Fibroblast of the aortic adventitia (primary cell): ENCODE measurements around the gene USH2A. TPM values are rescaled to one million over a fixed set of nuclear protein-coding genes. Genes with fewer than 3 reads are reported as not detected.

ENCODE experiments used
- DNase-seq: peaks from one replicate; pipeline ENCODE4 v3.0.0-alpha.2; 2010; ENCODE audit warnings: low read depth
- H3K4me3 ChIP-seq: 2 replicates; pipeline ENCODE4 v1.5.1; 2011; ENCODE audit warnings: low read depth, mild to moderate bottlenecking, control low read depth, low read length, moderate library complexity
- total RNA-seq: library from RNA; depleted of rRNA; stranded (reverse); fragments of >200 nt; gene quantifications from 2 replicates; pipeline ENCODE4 v1.2.3, GENCODE V29; 2012; ENCODE audit warnings: low replicate concordance
- TF ChIP-seq, protein P1 (sequence below): IDR thresholded peaks from 2 replicates; pipeline ENCODE4 v1.5.1; 2011; ENCODE audit warnings: mild to moderate bottlenecking, low read length, control low read depth, inconsistent platforms; ENCODE audit not compliant: insufficient read depth

The USH2A gene
- total RNA-seq, 1 donor, result under 0.01 TPM

DNA sequence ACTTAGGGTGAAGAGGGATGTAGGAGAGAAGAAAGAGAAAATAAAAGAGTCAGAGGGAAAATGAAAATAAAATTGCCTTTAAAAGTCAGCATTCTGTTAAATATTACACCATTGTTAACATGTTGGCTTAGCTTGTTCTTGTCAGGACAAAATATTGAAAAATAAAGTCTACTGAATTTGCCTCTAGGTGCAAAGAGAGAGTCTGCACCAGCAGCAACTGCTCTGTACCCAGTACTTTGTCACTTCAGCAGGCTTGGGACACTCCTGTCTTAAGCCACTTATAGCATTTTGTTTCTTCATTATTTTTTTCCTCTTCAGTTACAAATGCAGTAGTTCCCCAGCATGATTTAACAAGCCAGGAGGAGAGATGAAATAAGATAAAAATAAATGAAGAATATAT, 11.0 kb upstream of the USH2A start:
- TF ChIP-seq, protein P1, sequence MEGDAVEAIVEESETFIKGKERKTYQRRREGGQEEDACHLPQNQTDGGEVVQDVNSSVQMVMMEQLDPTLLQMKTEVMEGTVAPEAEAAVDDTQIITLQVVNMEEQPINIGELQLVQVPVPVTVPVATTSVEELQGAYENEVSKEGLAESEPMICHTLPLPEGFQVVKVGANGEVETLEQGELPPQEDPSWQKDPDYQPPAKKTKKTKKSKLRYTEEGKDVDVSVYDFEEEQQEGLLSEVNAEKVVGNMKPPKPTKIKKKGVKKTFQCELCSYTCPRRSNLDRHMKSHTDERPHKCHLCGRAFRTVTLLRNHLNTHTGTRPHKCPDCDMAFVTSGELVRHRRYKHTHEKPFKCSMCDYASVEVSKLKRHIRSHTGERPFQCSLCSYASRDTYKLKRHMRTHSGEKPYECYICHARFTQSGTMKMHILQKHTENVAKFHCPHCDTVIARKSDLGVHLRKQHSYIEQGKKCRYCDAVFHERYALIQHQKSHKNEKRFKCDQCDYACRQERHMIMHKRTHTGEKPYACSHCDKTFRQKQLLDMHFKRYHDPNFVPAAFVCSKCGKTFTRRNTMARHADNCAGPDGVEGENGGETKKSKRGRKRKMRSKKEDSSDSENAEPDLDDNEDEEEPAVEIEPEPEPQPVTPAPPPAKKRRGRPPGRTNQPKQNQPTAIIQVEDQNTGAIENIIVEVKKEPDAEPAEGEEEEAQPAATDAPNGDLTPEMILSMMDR, result no peak
- no peak for DNase-seq

DNA sequence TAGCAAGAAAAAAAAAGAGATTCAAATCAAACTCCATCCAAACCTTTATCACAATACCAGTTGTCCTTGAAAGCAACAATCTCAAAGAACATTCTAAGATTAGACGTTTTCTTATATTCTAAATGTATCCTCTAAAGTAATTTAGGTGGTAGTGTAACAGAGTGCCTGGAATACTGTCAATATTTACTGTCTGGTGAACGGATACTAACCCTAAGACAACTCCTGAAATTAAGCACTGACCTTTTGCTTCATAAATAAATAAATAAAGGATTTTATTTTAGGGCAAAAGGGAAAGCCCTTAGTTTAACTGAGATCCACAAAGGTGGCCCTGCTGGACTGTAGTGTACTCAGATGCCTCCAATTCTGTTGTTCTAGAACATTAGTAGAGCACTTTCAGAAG, 9.9 kb upstream of the USH2A start:
- TF ChIP-seq, protein P1, result no peak
- DNase-seq, result no peak
- H3K4me3 ChIP-seq, result no peak overlapping the region

More for the DNA sequence above, 11.0 kb upstream of the USH2A start:
- H3K4me3 ChIP-seq, result no peak overlapping the region

DNA sequence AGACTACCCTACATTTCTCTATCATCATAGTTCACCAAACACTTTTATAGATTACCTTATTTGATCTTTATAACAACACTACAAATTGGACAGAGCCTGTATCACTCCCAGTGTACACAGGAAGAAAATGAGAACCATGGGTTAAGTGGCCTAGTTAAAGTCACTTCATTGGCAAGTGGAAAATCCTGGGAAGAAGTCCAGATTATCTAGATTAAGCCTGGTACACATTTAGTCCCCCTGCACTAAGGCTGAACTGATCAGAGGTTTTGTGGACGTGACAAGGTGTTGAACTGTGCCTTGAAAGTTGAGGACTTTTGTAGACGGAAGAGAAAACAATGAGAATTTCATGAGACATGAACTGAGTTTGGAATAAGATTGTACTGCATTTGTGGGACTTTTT, 7.5 kb upstream of the USH2A start:
- TF ChIP-seq, protein P1, result no peak
- no peak for DNase-seq

DNA sequence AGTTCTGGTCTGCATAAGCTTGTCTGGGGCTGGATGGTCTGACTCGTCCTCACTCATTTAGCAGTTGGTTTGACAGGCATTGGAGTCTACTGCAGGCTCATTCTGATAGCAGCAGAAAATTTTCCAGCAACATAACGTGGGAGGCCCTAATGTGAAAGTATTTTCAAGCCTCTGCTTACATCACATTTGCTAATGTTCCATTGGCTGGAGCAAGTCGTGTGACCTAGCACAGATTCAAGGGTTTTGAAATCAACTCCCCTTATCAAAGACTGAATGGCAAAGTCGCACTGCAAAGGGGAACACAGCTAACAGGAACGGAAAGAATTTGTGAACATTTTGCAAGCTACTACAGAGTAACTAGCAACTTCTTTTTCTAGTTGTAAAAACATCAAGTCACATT, 2.3 kb upstream of the USH2A start:
- H3K4me3 ChIP-seq, result no peak overlapping the region
- TF ChIP-seq, protein P1, result no peak
- peak; percentile 16 for DNase-seq

More for the DNA sequence above, 7.5 kb upstream of the USH2A start:
- H3K4me3 ChIP-seq, result no peak overlapping the region

DNA sequence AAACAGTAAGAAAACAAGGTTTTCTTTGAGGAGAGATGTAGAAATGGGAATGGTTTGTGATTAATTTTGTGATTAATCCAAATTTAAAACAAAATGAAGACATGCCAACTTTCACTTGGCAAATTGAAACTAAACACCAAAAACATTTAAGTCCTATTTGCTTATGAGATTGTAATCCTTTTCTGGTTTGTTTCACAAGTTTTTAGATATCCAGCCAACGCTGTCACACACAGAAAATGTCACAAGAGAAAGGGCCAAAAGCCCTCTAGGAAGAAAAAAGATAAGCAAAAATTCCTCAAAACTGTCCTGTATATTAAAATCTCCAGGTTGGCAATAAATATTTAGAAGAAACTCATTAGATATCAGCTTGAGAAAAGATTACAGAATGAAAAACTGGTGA, 2.5 kb downstream of the USH2A start:
- no peak overlapping the region for H3K4me3 ChIP-seq
- TF ChIP-seq, protein P1, result no peak
- DNase-seq, result no peak

DNA sequence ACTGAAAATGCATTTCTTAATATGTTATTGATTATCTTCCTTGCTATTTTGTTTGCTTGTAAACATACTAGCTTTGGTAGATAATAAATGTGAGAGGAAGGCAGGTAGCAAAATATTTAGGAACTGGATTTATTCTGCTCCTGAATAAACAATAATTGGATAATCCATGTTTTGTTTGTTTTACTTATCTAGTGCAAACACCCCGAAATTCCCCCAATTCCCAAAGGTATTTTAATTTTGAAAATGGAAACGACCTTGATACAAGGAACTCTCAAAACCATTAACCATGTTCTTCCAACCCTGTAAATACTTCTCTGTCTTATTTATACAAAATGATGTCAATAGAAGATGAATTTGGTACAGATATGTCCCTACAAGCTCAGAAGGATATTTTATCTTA, 3.0 kb downstream of the USH2A start:
- TF ChIP-seq, protein P1, result no peak
- no peak for DNase-seq
- H3K4me3 ChIP-seq, result no peak overlapping the region

DNA sequence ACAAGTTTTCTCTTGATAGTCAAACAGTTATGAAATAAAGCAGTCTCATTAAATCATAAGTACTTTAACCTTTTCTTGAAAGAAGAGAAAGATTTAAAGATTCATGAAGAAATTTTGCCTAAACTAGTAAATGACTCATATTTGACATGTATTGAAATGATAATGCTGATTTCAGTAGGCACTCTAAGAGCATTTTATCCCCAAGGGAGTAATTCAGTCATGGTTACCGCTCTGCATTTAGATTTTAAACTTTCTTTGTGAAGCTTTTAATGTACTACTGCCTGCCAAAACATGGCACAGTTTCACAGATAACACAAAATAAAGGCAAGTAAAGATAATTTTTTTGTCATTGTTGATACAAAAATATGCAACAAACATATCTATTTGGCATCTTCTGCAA, 6.8 kb downstream of the USH2A start:
- no peak for DNase-seq
- TF ChIP-seq, protein P1, result no peak
- H3K4me3 ChIP-seq, result no peak overlapping the region
